Tibial nerve (tissue), 3 donors: ENCODE results near the gene COX7A2L.
"Not testable (repeated sequence)": the region's sequence is repeated elsewhere in the genome, so short reads cannot be mapped to it uniquely, and the experiment has no call there.

Experiments used
- CTCF ChIP-seq, 5 experiments: fragments of 200-600 bp in 3 of 5; fragments of 450-650 bp in 2 of 5; sonication (generic) in 3 of 5; IDR thresholded peaks; one replicate each; pipeline ENCODE4 v1.5.1; 2016 to 2019; ENCODE audit warnings: antibody characterized with exemption in 5 of 5, mild to moderate bottlenecking in 3 of 5, moderate library complexity in 2 of 5
- POLR2A ChIP-seq, 2 donors: fragments of 450-650 bp; IDR thresholded peaks; one replicate each; pipeline ENCODE4 v1.6.1; 2017; ENCODE audit warnings: antibody characterized with exemption in 2 of 2, mild to moderate bottlenecking in 2 of 2, moderate library complexity in 2 of 2

- not testable (repeated sequence) for TF ChIP-seq CTCF, POLR2A (IDR thresholded peaks at IDR 0.05)
These were observed 13.5 kb downstream of the COX7A2L start for GRCh38 chr2:42347518-42347917.
